Measurements from ENCODE around the gene IFRD1.

Gene IFRD1

GRCh38 chr7:112449902-112450806 lies at the start of gene IFRD1:
TSS of gene IFRD1 (plus strand) at chr7:112450460. CDS start at chr7:112450689, 229 bp downstream.
- DNase-seq = peak; percentile 99

- no peak for DNase-seq
Measured at GRCh38 chr7:112404321-112404720, 45.9 kb upstream of the IFRD1 start.

- no peak for DNase-seq
Measured at GRCh38 chr7:112405286-112405685, 45.0 kb upstream of the IFRD1 start.

GRCh38 chr7:112407261-112407660 lies 43.0 kb upstream of the IFRD1 start:
- no peak for DNase-seq

- DNase-seq = no peak
Measured at GRCh38 chr7:112410092-112410491, 40.2 kb upstream of the IFRD1 start.

- DNase-seq = no peak
Measured at GRCh38 chr7:112411186-112411795, 39.0 kb upstream of the IFRD1 start.

- no peak for DNase-seq
Measured at GRCh38 chr7:112414855-112415490, 35.3 kb upstream of the IFRD1 start.

- no peak for DNase-seq
Measured at GRCh38 chr7:112416127-112416526, 34.1 kb upstream of the IFRD1 start.

GRCh38 chr7:112419543-112420130 lies 30.6 kb upstream of the IFRD1 start:
- no peak for DNase-seq

GRCh38 chr7:112420236-112420861 lies 29.9 kb upstream of the IFRD1 start:
- no peak for DNase-seq

GRCh38 chr7:112421666-112422486 lies 28.4 kb upstream of the IFRD1 start:
- DNase-seq = no peak

GRCh38 chr7:112422842-112423496 lies 27.3 kb upstream of the IFRD1 start:
- no peak for DNase-seq

- DNase-seq = no peak
Measured at GRCh38 chr7:112423987-112424386, 26.3 kb upstream of the IFRD1 start.

- no peak for DNase-seq
Measured at GRCh38 chr7:112427984-112428383, 22.3 kb upstream of the IFRD1 start.

GRCh38 chr7:112428715-112429114 lies 21.5 kb upstream of the IFRD1 start:
- DNase-seq = no peak

GRCh38 chr7:112430649-112431048 lies 19.6 kb upstream of the IFRD1 start:
- DNase-seq = no peak

GRCh38 chr7:112431803-112432202 lies 18.5 kb upstream of the IFRD1 start:
- DNase-seq = no peak

- DNase-seq = no peak
Measured at GRCh38 chr7:112433289-112433688, 17.0 kb upstream of the IFRD1 start.

- DNase-seq = no peak
Measured at GRCh38 chr7:112437072-112437471, 13.2 kb upstream of the IFRD1 start.

- no peak for DNase-seq
Measured at GRCh38 chr7:112439476-112439875, 10.8 kb upstream of the IFRD1 start.

- DNase-seq = no peak
Measured at GRCh38 chr7:112442210-112442609, 8.1 kb upstream of the IFRD1 start.
